HG02610 (cell line): ENCODE results near the gene IDI2.

ENCODE experiments used
- ATAC-seq: cut with Tn5 transposase; IDR thresholded peaks from one replicate; pipeline ENCODE4 v1.9.1; 2021; ENCODE audit warnings: mild to moderate bottlenecking, moderate library complexity; ENCODE audit not compliant: unreplicated experiment

Gene IDI2

GRCh38 chr10:985361-985760, 40.3 kb downstream of the IDI2 start:
- no peak for ATAC-seq

DNA sequence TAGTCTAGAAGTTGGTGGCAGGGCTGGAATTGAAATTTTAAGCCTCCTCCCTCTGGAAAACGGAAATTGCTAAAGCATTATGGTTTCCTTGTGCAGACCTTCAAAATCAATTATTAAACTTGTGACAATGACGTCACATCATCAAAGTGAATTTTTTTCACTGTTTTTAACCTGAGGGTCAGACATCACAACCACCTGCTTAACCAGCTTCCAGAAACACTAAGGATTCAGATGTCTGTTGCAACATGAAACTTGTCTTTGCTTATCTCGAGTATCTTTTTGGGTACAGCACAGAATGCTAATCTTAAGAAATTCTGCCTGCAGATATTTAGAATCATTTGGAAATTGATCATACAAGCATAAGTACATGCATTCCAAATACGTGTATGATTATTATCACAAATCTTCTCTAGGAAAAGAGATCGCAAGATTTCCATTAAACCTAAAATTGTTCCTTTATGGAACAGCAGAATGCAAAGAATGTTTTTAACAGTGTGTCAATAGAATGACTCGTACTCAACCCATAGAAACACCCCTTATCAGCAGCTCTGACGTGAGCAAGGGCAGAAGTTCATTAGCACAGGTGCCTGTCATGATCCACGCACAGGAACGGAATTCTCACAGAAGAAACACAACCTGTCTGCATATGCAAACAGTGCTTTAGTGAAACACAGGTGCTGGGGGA, 41.5 kb downstream of the IDI2 start:
- no peak for ATAC-seq

- no peak for ATAC-seq
Observed at GRCh38 chr10:983401-983800, 42.3 kb downstream of the IDI2 start.

GRCh38 chr10:980468-981093, 45.1 kb downstream of the IDI2 start:
- no peak for ATAC-seq

DNA sequence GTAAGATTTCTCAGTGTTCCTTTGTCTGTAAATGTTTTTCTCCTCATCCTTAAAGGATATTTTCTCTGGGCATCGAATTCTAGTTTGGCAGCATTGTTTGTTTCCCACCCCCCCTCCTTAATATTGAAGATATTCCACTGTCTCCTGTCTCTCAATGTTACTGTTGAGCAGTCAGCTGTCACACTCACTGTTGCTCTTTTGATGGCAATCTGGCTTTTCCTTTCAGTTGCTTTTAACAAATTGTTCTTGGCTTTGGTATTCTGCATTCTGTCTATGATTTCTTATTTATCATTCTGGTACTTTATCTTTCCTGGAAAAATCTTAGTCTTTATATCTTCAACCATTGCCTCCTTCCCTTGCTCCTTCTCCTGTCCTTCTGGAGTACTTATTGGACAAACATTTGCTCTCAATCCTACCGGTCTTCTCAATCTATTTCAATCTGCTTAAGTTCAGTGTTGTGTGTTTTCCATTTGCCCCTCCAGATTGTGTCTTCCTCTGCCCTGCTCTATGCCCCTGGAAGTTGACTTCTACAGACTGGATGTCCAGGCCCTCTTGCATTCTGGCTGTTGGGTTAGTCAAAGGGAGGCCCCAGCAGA, 46.7 kb downstream of the IDI2 start:
- no peak for ATAC-seq

- ATAC-seq = no peak
Observed at GRCh38 chr10:976316-976715, 49.3 kb downstream of the IDI2 start.

GRCh38 chr10:974785-975074, 50.9 kb downstream of the IDI2 start:
- ATAC-seq = no peak

- peak; percentile 59 for ATAC-seq
Observed at GRCh38 chr10:974038-974784, 51.4 kb downstream of the IDI2 start.

DNA sequence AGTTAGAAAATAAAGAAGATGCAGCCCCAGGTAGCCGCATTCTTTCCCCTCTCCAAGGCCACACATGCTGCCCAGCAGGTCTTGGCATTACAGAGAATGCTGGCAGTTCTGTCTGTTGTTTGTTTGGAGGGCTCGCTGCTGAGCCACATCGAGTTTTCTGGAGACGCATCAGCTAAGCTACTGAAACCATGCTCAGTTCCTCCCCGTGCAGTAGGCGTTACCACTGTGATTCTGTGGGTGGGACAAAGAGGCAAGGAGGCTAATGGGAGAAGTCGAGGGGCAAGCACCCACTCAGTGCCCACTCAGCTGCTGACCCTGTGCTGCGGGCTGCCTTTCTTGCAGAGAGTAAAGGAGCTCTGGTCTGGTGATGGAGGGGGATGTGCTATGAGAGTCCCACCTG, 52.9 kb downstream of the IDI2 start:
- ATAC-seq = no peak

DNA sequence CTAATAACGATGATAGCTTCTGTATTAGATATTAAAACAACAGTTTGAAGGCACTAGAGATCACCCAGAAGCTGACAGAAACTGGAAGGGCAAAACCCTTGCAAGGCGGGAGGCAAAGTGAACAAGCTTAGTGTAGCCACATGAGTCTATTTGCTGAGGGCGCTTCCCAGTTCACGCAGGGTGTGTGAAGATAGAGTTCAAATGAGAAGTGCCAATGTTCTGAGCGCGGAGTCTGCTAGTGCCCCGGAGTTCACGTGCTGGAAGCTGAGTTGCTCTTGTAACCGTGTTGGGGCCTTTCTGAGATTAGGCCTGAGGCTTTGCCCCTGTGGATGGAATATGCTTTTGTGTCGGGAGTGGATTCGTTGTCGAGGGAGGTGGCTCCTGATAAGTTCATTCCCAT, 54.0 kb downstream of the IDI2 start:
- ATAC-seq = no peak

DNA sequence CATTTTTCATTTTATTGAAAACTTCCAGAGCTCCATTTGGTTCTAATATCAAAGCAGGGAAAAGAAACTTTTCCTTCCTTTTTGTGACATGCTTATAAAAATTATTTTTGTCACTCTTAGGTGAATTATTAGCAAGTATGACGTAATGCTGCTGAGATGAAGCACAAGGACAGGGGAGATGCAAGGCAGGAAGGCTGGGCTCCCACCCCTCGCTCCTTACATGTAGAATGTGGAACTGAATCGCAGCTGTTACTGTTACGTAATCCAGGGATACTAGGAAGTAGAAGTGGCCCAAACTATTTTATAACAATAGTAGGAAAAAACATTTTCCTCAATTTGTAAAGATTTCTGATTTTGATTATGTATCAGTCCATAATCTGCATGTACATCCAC, 54.5 kb downstream of the IDI2 start:
- no peak for ATAC-seq

DNA sequence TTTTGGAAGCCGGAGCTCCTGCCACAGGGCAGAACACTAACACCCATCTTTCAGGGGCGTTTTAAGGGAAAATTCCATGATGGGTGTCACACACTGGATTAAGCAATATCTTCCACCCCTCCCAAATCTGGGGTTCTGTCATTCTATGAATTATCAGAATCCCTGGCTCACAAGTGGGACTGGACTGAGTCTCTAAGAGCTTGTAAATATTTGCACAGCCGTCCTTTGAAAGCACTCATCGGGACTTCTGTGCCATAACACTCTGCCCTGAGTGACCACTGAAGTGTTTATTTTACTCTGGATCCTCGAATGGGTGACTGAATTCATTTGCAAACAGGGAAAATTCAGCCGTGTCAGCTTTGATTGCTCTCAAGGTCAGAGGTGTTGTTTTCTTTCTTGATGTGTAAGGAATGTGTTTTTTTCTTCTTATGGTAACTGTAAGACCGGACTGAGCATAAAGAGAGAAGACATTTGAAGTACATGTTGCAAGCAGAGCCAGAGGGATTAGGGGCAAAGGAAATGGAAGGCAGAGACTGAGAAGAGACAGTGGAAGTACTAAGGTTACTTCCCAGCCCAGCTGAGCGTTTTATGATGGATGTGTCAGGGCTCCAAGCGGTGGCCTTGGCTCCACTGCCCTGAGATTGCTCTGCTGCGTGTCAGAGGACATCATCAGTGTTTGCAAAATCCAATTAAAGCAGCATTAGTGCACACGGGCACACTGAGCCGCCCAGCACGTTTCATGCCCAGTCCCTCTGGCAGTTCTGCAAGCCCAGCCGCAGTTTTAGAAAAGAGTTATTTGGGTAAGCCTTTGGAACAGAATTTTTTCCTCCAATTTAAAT, 55.1 kb downstream of the IDI2 start:
- ATAC-seq = no peak

DNA sequence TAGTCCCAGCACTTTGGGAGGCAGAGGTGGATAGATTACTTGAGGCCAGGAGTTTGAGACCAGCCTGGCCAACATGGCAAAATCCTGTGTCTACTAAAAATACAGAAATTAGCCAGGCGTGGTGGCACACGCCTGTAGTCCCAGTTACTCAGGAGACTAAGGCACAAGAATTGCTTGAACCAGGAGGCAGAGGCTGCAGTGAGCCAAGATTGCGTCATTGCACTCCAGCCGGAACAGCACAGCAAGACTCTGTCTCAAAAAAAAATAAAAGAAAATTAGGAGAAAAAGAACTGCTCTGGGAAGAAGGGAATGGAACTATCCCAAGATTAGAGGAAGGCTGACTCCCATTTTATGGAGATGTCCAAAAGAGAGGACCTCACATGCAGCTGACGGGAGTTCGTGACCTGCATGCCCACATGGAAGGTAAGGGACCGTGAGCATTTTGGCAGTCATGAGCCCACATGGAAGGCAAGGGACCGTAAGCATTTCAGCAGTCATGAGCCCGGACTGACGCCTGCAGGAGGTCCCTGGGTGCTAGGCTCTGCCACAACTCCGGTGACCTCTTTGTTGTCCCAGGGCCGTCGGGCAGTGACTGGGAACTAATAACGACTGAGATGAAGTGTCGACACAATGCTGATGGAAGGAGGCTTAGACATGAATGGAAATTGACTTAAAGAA, 56.0 kb downstream of the IDI2 start:
- no peak for ATAC-seq
